T-helper 1 cell treated with Interleukin-12 subunit alpha and Interleukin-12 subunit beta and Interleukin-4 antibody, amounts not matched to agents 30 ng/mL and 1 ng/mL, for 36 hours (primary cell): ENCODE results near the gene STRN3. TPM values are rescaled to one million over a fixed set of nuclear protein-coding genes. Genes with fewer than 3 reads are reported as not detected.
"Not testable (repeated sequence)": the region's sequence is repeated elsewhere in the genome, so short reads cannot be mapped to it uniquely, and the experiment has no call there.

Experiments used
- intact Hi-C: fragments of 100-400 bp; cut with micrococcal nuclease; formaldehyde crosslinking; loops from one replicate; pipeline ENCODE4 v1.15.1; 2024
- total RNA-seq: library from RNA; stranded (reverse); gene quantifications from 2 replicates; pipeline ENCODE4 v1.2.3, GENCODE V29; 2022

The STRN3 gene
- total RNA-seq, 1 donor from 2014 or later = 23.5 TPM

GRCh38 chr14:31036552-31036951 is 10.4 kb upstream of the STRN3 start:
- intact Hi-C loops = no loop called here

GRCh38 chr14:31030469-31030868 is 4.3 kb upstream of the STRN3 start:
- intact Hi-C loops = no loop called here

- intact Hi-C loops = loop anchor here (5.0 kb wide), 1 partner anchor 908 kb away; no protein-coding TSS in a partner anchor
Observed at GRCh38 chr14:31029016-31029970, 3.1 kb upstream of the STRN3 start.

- intact Hi-C loops = loop anchor here (2.0 to 5.0 kb wide), 2 partner anchors 909 to 1175 kb away; partner anchors contain the start of genes RNU6-7 and RNU6-8
Observed at GRCh38 chr14:31027847-31028246, 1.7 kb upstream of the STRN3 start.

GRCh38 chr14:31026450-31027235 is 464 bp upstream of the STRN3 start:
- intact Hi-C loops = loop anchor here (1.0 to 5.0 kb wide), 10 partner anchors 46 to 1176 kb away; partner anchors contain the start of genes DTD2, G2E3, HEATR5A and HECTD1

- intact Hi-C loops = loop anchor here (1.0 to 5.0 kb wide), 14 partner anchors 9 to 1177 kb away; partner anchors contain the start of genes DTD2, G2E3, HEATR5A and HECTD1
Observed at GRCh38 chr14:31025367-31026076, 657 bp downstream of the STRN3 start, which contains the start of gene AP4S1. Gene AP4S1 (plus strand): TSS chr14:31025649. CDS start chr14:31066197, 40,548 bp downstream.

GRCh38 chr14:31024577-31025366 is 1.4 kb downstream of the STRN3 start:
- intact Hi-C loops = loop anchor here (1.0 to 5.0 kb wide), 5 partner anchors 8 to 913 kb away; partner anchors contain the start of gene SCFD1

GRCh38 chr14:31024010-31024480 is 2.1 kb downstream of the STRN3 start:
- intact Hi-C loops = loop anchor here (2.0 kb wide), 1 partner anchor 333 kb away; no protein-coding TSS in a partner anchor

GRCh38 chr14:31022386-31022785 is 3.8 kb downstream of the STRN3 start:
- intact Hi-C loops = no loop called here

- intact Hi-C loops = no loop called here
Observed at GRCh38 chr14:31021576-31021949, 4.6 kb downstream of the STRN3 start.

GRCh38 chr14:31020834-31021575 is 5.2 kb downstream of the STRN3 start:
- intact Hi-C loops = no loop called here

GRCh38 chr14:31018057-31018645 is 8.0 kb downstream of the STRN3 start:
- intact Hi-C loops = no loop called here

GRCh38 chr14:31013841-31014240 is 12.3 kb downstream of the STRN3 start:
- intact Hi-C loops = no loop called here

- intact Hi-C loops = no loop called here
Observed at GRCh38 chr14:31010935-31011334, 15.2 kb downstream of the STRN3 start.

GRCh38 chr14:31009836-31010574 is 16.2 kb downstream of the STRN3 start:
- intact Hi-C loops = no loop called here

GRCh38 chr14:31006703-31007102 is 19.5 kb downstream of the STRN3 start:
- intact Hi-C loops = no loop called here

- intact Hi-C loops = not testable (repeated sequence)
Observed at GRCh38 chr14:31004007-31004406, 22.2 kb downstream of the STRN3 start.

GRCh38 chr14:31003284-31003683 is 22.9 kb downstream of the STRN3 start:
- intact Hi-C loops = no loop called here
